HCT116 (cell line): ENCODE results near the gene ZNF670. TPM values are rescaled to one million over a fixed set of nuclear protein-coding genes. Genes with fewer than 3 reads are reported as not detected.

Experiments used
- ATAC-seq: fragments of 200-7000 bp; cut with Tn5 transposase; 2 replicates; pipeline ENCODE4 v1.9.1; 2020; ENCODE audit warnings: mild to moderate bottlenecking, moderate library complexity
- BruUV-seq: library from RNA; stranded (reverse); fragments of 400-500 nt; replicated peaks from 2 replicates; lab custom pipeline; 2021; lab: Mats Ljungman, UMichigan
- CTCF ChIA-PET: fragments of 300-600 bp; sonication (Branson Sonifier 250); formaldehyde crosslinking; loops from one replicate; lab custom pipeline; 2021; ENCODE audit warnings: antibody characterized with exemption; lab: Charles Lee
- POLR2A ChIA-PET: fragments of 300-600, 350-600 bp; sonication (Branson Sonifier 250); formaldehyde crosslinking; loops from one replicate; lab custom pipeline; 2021; ENCODE audit warnings: antibody characterized with exemption; lab: Charles Lee
- RAD21 ChIA-PET, 2 experiments: fragments of 300-600 bp; sonication (Branson Sonifier 250); formaldehyde crosslinking; loops; one replicate each; lab custom pipeline; 2023; ENCODE audit warnings: low total read pairs in 2 of 2; ENCODE audit not compliant: uncharacterized antibody in 2 of 2, unreplicated experiment in 2 of 2, low non-redundant PET in 1 of 2; lab: Charles Lee
- DNase-seq: peaks from one replicate; pipeline ENCODE4 v3.0.0-alpha.2; 2010; ENCODE audit warnings: low read depth, low spot score
- H2AFZ ChIP-seq: fragments of 200-600 bp; shearing (Covaris generic), sonication (generic); 2 replicates; pipeline ENCODE4 v1.6.1; 2017; ENCODE audit warnings: low read depth, mixed run types, mixed read lengths, antibody characterized with exemption, low read length; ENCODE audit not compliant: poor library complexity, severe bottlenecking
- H3K27ac ChIP-seq: 2 replicates; pipeline ENCODE4 v1.5.1; 2012; ENCODE audit warnings: low read depth, low read length
- H3K27me3 ChIP-seq: fragments of 200-600 bp; sonication (generic); 2 replicates; pipeline ENCODE4 v1.6.1; 2016; ENCODE audit warnings: mixed run types, low read length, mixed read lengths; ENCODE audit not compliant: insufficient read depth
- H3K36me3 ChIP-seq, 2 experiments: fragments of 200-500 bp in 1 of 2; fragments of 200-600 bp in 1 of 2; sonication (Bioruptor generic) in 1 of 2; sonication (generic) in 1 of 2; 2 replicates each; pipeline versions ENCODE4 v1.5.1 to v1.6.1; 2014 to 2016; ENCODE audit warnings: low read length in 2 of 2, inconsistent platforms in 1 of 2, mixed read lengths in 1 of 2, mixed run types in 1 of 2; ENCODE audit not compliant: insufficient read depth in 2 of 2, control insufficient read depth in 1 of 2
- H3K4me1 ChIP-seq, 2 experiments: fragments of 200-600 bp in 1 of 2; sonication (generic) in 1 of 2; 2 replicates each; pipeline versions ENCODE4 v1.5.1 to v1.6.1; 2012 to 2017; ENCODE audit warnings: low read length in 2 of 2, inconsistent platforms in 1 of 2, mild to moderate bottlenecking in 1 of 2, mixed read lengths in 1 of 2, mixed run types in 1 of 2, moderate library complexity in 1 of 2; ENCODE audit not compliant: insufficient read depth in 2 of 2, control insufficient read depth in 1 of 2
- H3K4me2 ChIP-seq: fragments of 200-600 bp; sonication (generic); 2 replicates; pipeline ENCODE4 v1.6.1; 2017; ENCODE audit warnings: mixed run types, low read length, mixed read lengths
- H3K4me3 ChIP-seq, 2 experiments: fragments of 200-600 bp in 1 of 2; sonication (generic) in 1 of 2; replicated peaks in 1 of 2; 2 replicates each; pipeline ENCODE4 v1.5.1; 2011 to 2016; ENCODE audit warnings: low read length in 2 of 2, control low read depth in 1 of 2, low read depth in 1 of 2, mild to moderate bottlenecking in 1 of 2, mixed read lengths in 1 of 2, mixed run types in 1 of 2
- H3K79me2 ChIP-seq: fragments of 200-600 bp; sonication (generic); 2 replicates; pipeline ENCODE4 v1.6.1; 2017; ENCODE audit warnings: mild to moderate bottlenecking, mixed run types, low read length, moderate library complexity, mixed read lengths; ENCODE audit not compliant: insufficient read depth
- H3K9ac ChIP-seq: fragments of 200-600 bp; sonication (generic); 2 replicates; pipeline ENCODE4 v1.6.1; 2016; ENCODE audit warnings: low read length, mixed read lengths
- H3K9me2 ChIP-seq: fragments of 200-600 bp; sonication (generic), shearing (Covaris generic); 2 replicates; pipeline ENCODE4 v1.6.1; 2017; ENCODE audit warnings: mixed run types, mild to moderate bottlenecking, moderate library complexity; ENCODE audit not compliant: insufficient read depth
- H3K9me3 ChIP-seq, 2 experiments: fragments of 200-500 bp in 1 of 2; fragments of 200-600 bp in 1 of 2; sonication (Bioruptor generic) in 1 of 2; sonication (generic) in 1 of 2; 2 replicates each; pipeline ENCODE4 v1.6.1; 2014 to 2017; ENCODE audit warnings: low read length in 2 of 2, mixed read lengths in 2 of 2, inconsistent platforms in 1 of 2, low read depth in 1 of 2, mild to moderate bottlenecking in 1 of 2, mixed run types in 1 of 2, moderate library complexity in 1 of 2; ENCODE audit not compliant: control insufficient read depth in 1 of 2, insufficient read depth in 1 of 2
- H4K20me1 ChIP-seq: fragments of 200-600 bp; sonication (generic), shearing (Covaris generic); 2 replicates; pipeline ENCODE4 v1.6.1; 2017; ENCODE audit warnings: mixed run types, mild to moderate bottlenecking, moderate library complexity; ENCODE audit not compliant: insufficient read depth
- ATF3 ChIP-seq: IDR thresholded peaks from 2 replicates; pipeline ENCODE4 v1.6.1; 2012
- ELF1 ChIP-seq: IDR thresholded peaks from 2 replicates; pipeline ENCODE4 v1.6.1; 2012; ENCODE audit warnings: low read depth, borderline replicate concordance
- EZH2 ChIP-seq: fragments of 200-600 bp; sonication (generic); IDR thresholded peaks from 2 replicates; pipeline ENCODE4 v1.6.1; 2017; ENCODE audit warnings: antibody characterized with exemption, mixed run types
- FOSL1 ChIP-seq: IDR thresholded peaks from 2 replicates; pipeline ENCODE4 v1.6.1; 2012; ENCODE audit warnings: low read depth
- JUND ChIP-seq: IDR thresholded peaks from 2 replicates; pipeline ENCODE4 v1.6.1; 2012
- SRF ChIP-seq: IDR thresholded peaks from 2 replicates; pipeline ENCODE4 v1.6.1; 2012; ENCODE audit warnings: low read depth
- TCF7L2 ChIP-seq: IDR thresholded peaks from 2 replicates; pipeline ENCODE4 v1.7.0; 2011; ENCODE audit warnings: borderline replicate concordance, inconsistent platforms; ENCODE audit not compliant: insufficient read depth, insufficient read length; ENCODE audit errors: extremely low read depth
- YY1 ChIP-seq: IDR thresholded peaks from 2 replicates; pipeline ENCODE4 v1.6.1; 2011; ENCODE audit warnings: low read length, low read depth, moderate library complexity, mild to moderate bottlenecking; ENCODE audit not compliant: insufficient replicate concordance; ENCODE audit errors: extremely low read depth
- intact Hi-C: fragments of 100-400 bp; cut with micrococcal nuclease; formaldehyde crosslinking; loops from 2 replicates; pipeline ENCODE4 v1.10.0; 2022
- total RNA-seq: library from RNA; stranded (reverse); gene quantifications from one replicate; pipeline ENCODE4 v1.2.1, GENCODE V29; 2021; ENCODE audit not compliant: unreplicated experiment
- TF ChIP-seq, protein P1 (sequence below): IDR thresholded peaks from 2 replicates; pipeline ENCODE4 v1.6.1; 2012; ENCODE audit warnings: low read depth
- TF ChIP-seq, protein P2 (sequence below): IDR thresholded peaks from 2 replicates; pipeline ENCODE4 v1.6.1; 2011; ENCODE audit warnings: mild to moderate bottlenecking, low read length, moderate library complexity; ENCODE audit not compliant: insufficient replicate concordance; ENCODE audit errors: extremely low read depth

Gene ZNF670
- total RNA-seq, 1 experiment from 2014 or later: 6.9 TPM

GRCh38 chr1:247064304-247064703 lies 14.3 kb downstream of the ZNF670 start:
- Histone ChIP-seq H3K4me3 (no peak overlapping the region), H3K79me2 (peaks cover 86% of the 10 kb centered on the region), H3K9ac (no peak overlapping the region), H3K9me2 (no peaks in the 10 kb centered on the region), H3K36me3 (peaks cover 0 to 4% of the 10 kb centered on the region in 2 experiments; a peak in 1 of 4 replicates), H4K20me1 (no peaks in the 10 kb centered on the region), H3K4me2 (no peak overlapping the region), H3K4me1 (no peaks in the 10 kb centered on the region), H3K27ac (no peak overlapping the region), H2AFZ (no peak overlapping the region), H3K27me3 (no peaks in the 10 kb centered on the region), H3K9me3 (peaks cover 0 to 11% of the 10 kb centered on the region in 2 experiments; a peak in 2 of 4 replicates)
- ATAC-seq (no peak), DNase-seq (no peak)
- BruUV-seq: no TSS peak
- intact Hi-C loops: loop anchor here (10.0 kb wide), 1 partner anchor 90 kb away; no protein-coding TSS in a partner anchor
- ChIA-PET POLR2A (no interaction called here), RAD21 (no interaction called here), CTCF (no interaction called here)
- no peak for TF ChIP-seq ELF1
- TF ChIP-seq, protein P1, sequence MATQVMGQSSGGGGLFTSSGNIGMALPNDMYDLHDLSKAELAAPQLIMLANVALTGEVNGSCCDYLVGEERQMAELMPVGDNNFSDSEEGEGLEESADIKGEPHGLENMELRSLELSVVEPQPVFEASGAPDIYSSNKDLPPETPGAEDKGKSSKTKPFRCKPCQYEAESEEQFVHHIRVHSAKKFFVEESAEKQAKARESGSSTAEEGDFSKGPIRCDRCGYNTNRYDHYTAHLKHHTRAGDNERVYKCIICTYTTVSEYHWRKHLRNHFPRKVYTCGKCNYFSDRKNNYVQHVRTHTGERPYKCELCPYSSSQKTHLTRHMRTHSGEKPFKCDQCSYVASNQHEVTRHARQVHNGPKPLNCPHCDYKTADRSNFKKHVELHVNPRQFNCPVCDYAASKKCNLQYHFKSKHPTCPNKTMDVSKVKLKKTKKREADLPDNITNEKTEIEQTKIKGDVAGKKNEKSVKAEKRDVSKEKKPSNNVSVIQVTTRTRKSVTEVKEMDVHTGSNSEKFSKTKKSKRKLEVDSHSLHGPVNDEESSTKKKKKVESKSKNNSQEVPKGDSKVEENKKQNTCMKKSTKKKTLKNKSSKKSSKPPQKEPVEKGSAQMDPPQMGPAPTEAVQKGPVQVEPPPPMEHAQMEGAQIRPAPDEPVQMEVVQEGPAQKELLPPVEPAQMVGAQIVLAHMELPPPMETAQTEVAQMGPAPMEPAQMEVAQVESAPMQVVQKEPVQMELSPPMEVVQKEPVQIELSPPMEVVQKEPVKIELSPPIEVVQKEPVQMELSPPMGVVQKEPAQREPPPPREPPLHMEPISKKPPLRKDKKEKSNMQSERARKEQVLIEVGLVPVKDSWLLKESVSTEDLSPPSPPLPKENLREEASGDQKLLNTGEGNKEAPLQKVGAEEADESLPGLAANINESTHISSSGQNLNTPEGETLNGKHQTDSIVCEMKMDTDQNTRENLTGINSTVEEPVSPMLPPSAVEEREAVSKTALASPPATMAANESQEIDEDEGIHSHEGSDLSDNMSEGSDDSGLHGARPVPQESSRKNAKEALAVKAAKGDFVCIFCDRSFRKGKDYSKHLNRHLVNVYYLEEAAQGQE: no peak
- no peak for TF ChIP-seq JUND
- no peak for TF ChIP-seq ATF3
- TF ChIP-seq EZH2: no peak
- TF ChIP-seq TCF7L2: no peak
- TF ChIP-seq, protein P2, sequence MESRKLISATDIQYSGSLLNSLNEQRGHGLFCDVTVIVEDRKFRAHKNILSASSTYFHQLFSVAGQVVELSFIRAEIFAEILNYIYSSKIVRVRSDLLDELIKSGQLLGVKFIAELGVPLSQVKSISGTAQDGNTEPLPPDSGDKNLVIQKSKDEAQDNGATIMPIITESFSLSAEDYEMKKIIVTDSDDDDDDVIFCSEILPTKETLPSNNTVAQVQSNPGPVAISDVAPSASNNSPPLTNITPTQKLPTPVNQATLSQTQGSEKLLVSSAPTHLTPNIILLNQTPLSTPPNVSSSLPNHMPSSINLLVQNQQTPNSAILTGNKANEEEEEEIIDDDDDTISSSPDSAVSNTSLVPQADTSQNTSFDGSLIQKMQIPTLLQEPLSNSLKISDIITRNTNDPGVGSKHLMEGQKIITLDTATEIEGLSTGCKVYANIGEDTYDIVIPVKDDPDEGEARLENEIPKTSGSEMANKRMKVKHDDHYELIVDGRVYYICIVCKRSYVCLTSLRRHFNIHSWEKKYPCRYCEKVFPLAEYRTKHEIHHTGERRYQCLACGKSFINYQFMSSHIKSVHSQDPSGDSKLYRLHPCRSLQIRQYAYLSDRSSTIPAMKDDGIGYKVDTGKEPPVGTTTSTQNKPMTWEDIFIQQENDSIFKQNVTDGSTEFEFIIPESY: no peak
- no peak for TF ChIP-seq SRF
- no peak for TF ChIP-seq FOSL1
- TF ChIP-seq YY1: no peak
- TF ChIP-seq, all 23 proteins: peak for 0
